SK-N-MC (cell line): ENCODE data around the gene CDC42EP1.

Source experiments
- EZH2 ChIP-seq: fragments of 200-600 bp; sonication (generic); IDR thresholded peaks from one replicate; pipeline ENCODE4 v1.6.1; 2017; ENCODE audit warnings: antibody characterized with exemption
- FOXP2 ChIP-seq: optimal IDR thresholded peaks from 2 replicates; pipeline ENCODE3; 2011; ENCODE audit warnings: mild to moderate bottlenecking, moderate library complexity; ENCODE audit not compliant: insufficient read depth; ENCODE audit errors: extremely low read length, control extremely low read depth

DNA sequence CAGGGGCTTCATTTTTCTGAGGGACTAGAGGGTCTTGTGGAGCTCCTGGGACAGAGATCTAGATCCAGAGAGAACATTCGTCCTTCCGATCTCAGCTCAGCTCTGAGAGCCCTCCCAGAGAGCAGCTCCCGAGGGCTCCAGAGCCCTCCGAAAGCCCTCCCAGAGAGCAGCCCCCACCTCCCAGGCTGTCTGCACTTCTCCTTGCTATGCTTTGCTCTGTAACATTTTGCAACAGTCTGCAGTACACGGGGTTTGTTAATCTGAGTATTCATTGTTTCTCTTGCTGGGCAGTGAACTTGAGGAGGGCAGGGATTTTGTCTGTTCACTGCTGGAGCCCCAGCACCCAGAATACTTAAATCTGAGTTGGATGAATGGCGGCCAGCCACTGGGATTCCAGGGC is 50.9 kb downstream of the CDC42EP1 start:
- no peak for TF ChIP-seq EZH2
- TF ChIP-seq FOXP2 = no peak
